Liver (tissue), 9 donors: ENCODE measurements around the gene LUC7L3. TPM values are rescaled to one million over a fixed set of nuclear protein-coding genes. Genes with fewer than 3 reads are reported as not detected.

Source experiments
- DNase-seq: peaks from one replicate; pipeline ENCODE4 v3.0.0-alpha.2; 2017; ENCODE audit warnings: low spot score
- H3K27ac ChIP-seq, 2 donors: one replicate each; pipeline ENCODE4 v1.7.0; 2013; ENCODE audit warnings: inconsistent platforms in 2 of 2, low read length in 2 of 2, control low read depth in 1 of 2, low read depth in 1 of 2, mild to moderate bottlenecking in 1 of 2
- H3K27me3 ChIP-seq, 4 donors: one replicate each; pipeline versions ENCODE4 v1.6.1 to v1.7.0; 2013; ENCODE audit warnings: low read length in 3 of 4, inconsistent platforms in 1 of 4, mild to moderate bottlenecking in 1 of 4, moderate library complexity in 1 of 4; ENCODE audit not compliant: control insufficient read depth in 4 of 4, insufficient read depth in 4 of 4
- H3K36me3 ChIP-seq, 4 donors: one replicate each; pipeline versions ENCODE4 v1.6.1 to v1.7.0; 2013; ENCODE audit warnings: low read length in 3 of 4, mild to moderate bottlenecking in 3 of 4, low read depth in 1 of 4, moderate library complexity in 1 of 4; ENCODE audit not compliant: control insufficient read depth in 4 of 4, insufficient read depth in 3 of 4
- H3K4me1 ChIP-seq, 4 donors: one replicate each; pipeline versions ENCODE4 v1.6.1 to v1.7.0; 2013; ENCODE audit warnings: low read length in 3 of 4, mild to moderate bottlenecking in 3 of 4, moderate library complexity in 1 of 4; ENCODE audit not compliant: control insufficient read depth in 4 of 4, insufficient read depth in 4 of 4
- H3K4me3 ChIP-seq, 3 donors: one replicate each; pipeline versions ENCODE4 v1.6.1 to v1.7.0; 2013; ENCODE audit warnings: low read length in 3 of 3, control low read depth in 1 of 3, low read depth in 1 of 3, mild to moderate bottlenecking in 1 of 3
- H3K9ac ChIP-seq, 2 donors: one replicate each; pipeline ENCODE4 v1.7.0; 2013; ENCODE audit warnings: low read length in 2 of 2, mild to moderate bottlenecking in 2 of 2, moderate library complexity in 2 of 2, control low read depth in 1 of 2, low read depth in 1 of 2
- H3K9me3 ChIP-seq, 4 donors: one replicate each; pipeline versions ENCODE4 v1.6.1 to v1.7.0; 2013; ENCODE audit warnings: low read length in 3 of 4; ENCODE audit not compliant: control insufficient read depth in 4 of 4
- EGR1 ChIP-seq, 2 donors: IDR thresholded peaks; 2 replicates each; pipeline ENCODE4 v1.6.1; 2016 to 2018; ENCODE audit warnings: antibody characterized with exemption in 2 of 2, low read depth in 2 of 2
- FOXA1 ChIP-seq: IDR thresholded peaks from 2 replicates; pipeline ENCODE4 v1.6.1; 2016; ENCODE audit warnings: antibody characterized with exemption
- FOXA2 ChIP-seq: IDR thresholded peaks from 2 replicates; pipeline ENCODE4 v1.6.1; 2016; ENCODE audit warnings: antibody characterized with exemption
- GABPA ChIP-seq, 2 donors: IDR thresholded peaks in 1 of 2; conservative IDR thresholded peaks in 1 of 2; 2 replicates each; pipeline ENCODE4 v1.6.1; 2016; ENCODE audit warnings: antibody characterized with exemption in 2 of 2, mild to moderate bottlenecking in 1 of 2, moderate library complexity in 1 of 2
- HNF4A ChIP-seq, 2 donors: conservative IDR thresholded peaks; 2 replicates each; pipeline ENCODE4 v1.6.1; 2016; ENCODE audit warnings: antibody characterized with exemption in 2 of 2, mild to moderate bottlenecking in 2 of 2
- HNF4G ChIP-seq: IDR thresholded peaks from 2 replicates; pipeline ENCODE4 v1.6.1; 2016; ENCODE audit warnings: antibody characterized with exemption
- JUND ChIP-seq, 2 donors: IDR thresholded peaks; 2 replicates each; pipeline ENCODE4 v1.6.1; 2016; ENCODE audit warnings: antibody characterized with exemption in 2 of 2
- NR2F2 ChIP-seq: IDR thresholded peaks from 2 replicates; pipeline ENCODE4 v1.6.1; 2016; ENCODE audit warnings: antibody characterized with exemption
- RAD21 ChIP-seq, 2 donors: IDR thresholded peaks; 2 replicates each; pipeline ENCODE4 v1.6.1; 2016; ENCODE audit warnings: antibody characterized with exemption in 2 of 2, mild to moderate bottlenecking in 2 of 2
- RXRA ChIP-seq, 2 donors: IDR thresholded peaks; 2 replicates each; pipeline ENCODE4 v1.6.1; 2017 to 2018; ENCODE audit warnings: antibody characterized with exemption in 2 of 2, mild to moderate bottlenecking in 1 of 2
- SP1 ChIP-seq: IDR thresholded peaks from 2 replicates; pipeline ENCODE4 v1.6.1; 2018; ENCODE audit warnings: antibody characterized with exemption, mild to moderate bottlenecking
- TAF1 ChIP-seq: conservative IDR thresholded peaks from 2 replicates; pipeline ENCODE4 v1.6.1; 2016; ENCODE audit warnings: antibody characterized with exemption, mild to moderate bottlenecking
- YY1 ChIP-seq: IDR thresholded peaks from 2 replicates; pipeline ENCODE4 v1.6.1; 2016; ENCODE audit warnings: antibody characterized with exemption, mild to moderate bottlenecking
- WGBS: extraction: QIAGEN DNeasy Blood & Tissue Kit; methylation state at CpG from one replicate; pipeline ENCODE4 v1.1.7; 2013; 5-methylcytosine and 5-hydroxymethylcytosine counted together
- polyA plus RNA-seq, 2 donors: library from polyadenylated mRNA; stranded (reverse) in 1 of 2; unstranded in 1 of 2; fragments of 200-250 nt in 1 of 2; fragments of >200 nt in 1 of 2; fragmentation: Nextera tagmentation in 1 of 2; extraction: Ambion mirVana in 1 of 2; gene quantifications; one replicate each; pipeline versions ENCODE4 v1.2.1 to v1.2.3, GENCODE V29; 2013 to 2015
- total RNA-seq, 2 donors: library from RNA; depleted of rRNA; stranded (reverse); fragments of >200 nt; gene quantifications; one replicate each; pipeline ENCODE4 v1.2.3, GENCODE V29; 2014
- TF ChIP-seq, protein P1 (sequence below): fragments of 150-350 bp; IDR thresholded peaks from 2 replicates; pipeline ENCODE4 v1.5.1; 2017; ENCODE audit warnings: improper control_type of control experiment, low read depth, low read length; ENCODE audit not compliant: missing input control
- TF ChIP-seq, protein P2 (sequence below): IDR thresholded peaks from 2 replicates; pipeline ENCODE4 v1.6.1; 2016; ENCODE audit warnings: antibody characterized with exemption, mild to moderate bottlenecking
- TF ChIP-seq, protein P3 (sequence below): IDR thresholded peaks from 2 replicates; pipeline ENCODE4 v1.6.1; 2016; ENCODE audit warnings: antibody characterized with exemption
- TF ChIP-seq, protein P4 (sequence below): IDR thresholded peaks from 2 replicates; pipeline ENCODE4 v1.6.1; 2016; ENCODE audit warnings: antibody characterized with exemption
- TF ChIP-seq, protein P5 (sequence below): IDR thresholded peaks from 2 replicates; pipeline ENCODE4 v1.6.1; 2016; ENCODE audit warnings: antibody characterized with exemption
- donor health status: healthy.
- donor health status: healthy.
- donor health status: healthy.
- donor health status: healthy.
- donor health status: healthy.

LUC7L3 gene
- total and polyA plus RNA-seq, 4 donors, result 15.5 to 126 (median 26.2) TPM

DNA sequence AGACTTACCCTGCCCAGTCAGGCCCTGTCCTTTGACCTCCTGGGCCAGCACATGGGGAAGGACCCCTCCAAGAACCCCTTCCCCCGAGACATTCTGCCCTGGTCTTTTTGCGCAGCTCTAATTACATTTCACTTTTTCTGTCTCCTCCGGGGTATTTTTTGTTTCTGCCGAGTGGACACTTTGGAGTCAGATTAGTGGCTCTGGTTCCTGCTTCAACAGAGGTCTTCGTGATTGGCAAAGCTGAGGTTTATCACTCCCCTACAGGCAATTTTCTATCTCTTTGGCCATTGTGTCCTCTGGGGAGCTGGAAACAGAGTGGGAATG is 35.2 kb upstream of the LUC7L3 start:
- Histone ChIP-seq H3K4me3 (peak overlapping the region in 1 of 3 donors; percentile 7), H3K27me3 (no peaks in the 10 kb centered on the region), H3K9ac (peak overlapping the region; percentile 9 to 26), H3K36me3 (peaks cover 0 to 10% (median 3%) of the 10 kb centered on the region in 4 donors), H3K9me3 (no peaks in the 10 kb centered on the region), H3K27ac (peak overlapping the region; percentile 85 to 94), H3K4me1 (peaks cover 29 to 64% (median 51%) of the 10 kb centered on the region in 4 donors)
- no peak for DNase-seq
- WGBS, result 52% methylated on average over 5 of the region's 5 CpGs
- TF ChIP-seq EGR1 (IDR thresholded peaks at IDR 0.05; ENCODE audit: low read depth in 2 of 2), result no peak
- no peak for TF ChIP-seq YY1
- TF ChIP-seq HNF4A (conservative IDR thresholded peaks at IDR 0.05), result no peak
- no peak for TF ChIP-seq NR2F2
- TF ChIP-seq, protein P1, sequence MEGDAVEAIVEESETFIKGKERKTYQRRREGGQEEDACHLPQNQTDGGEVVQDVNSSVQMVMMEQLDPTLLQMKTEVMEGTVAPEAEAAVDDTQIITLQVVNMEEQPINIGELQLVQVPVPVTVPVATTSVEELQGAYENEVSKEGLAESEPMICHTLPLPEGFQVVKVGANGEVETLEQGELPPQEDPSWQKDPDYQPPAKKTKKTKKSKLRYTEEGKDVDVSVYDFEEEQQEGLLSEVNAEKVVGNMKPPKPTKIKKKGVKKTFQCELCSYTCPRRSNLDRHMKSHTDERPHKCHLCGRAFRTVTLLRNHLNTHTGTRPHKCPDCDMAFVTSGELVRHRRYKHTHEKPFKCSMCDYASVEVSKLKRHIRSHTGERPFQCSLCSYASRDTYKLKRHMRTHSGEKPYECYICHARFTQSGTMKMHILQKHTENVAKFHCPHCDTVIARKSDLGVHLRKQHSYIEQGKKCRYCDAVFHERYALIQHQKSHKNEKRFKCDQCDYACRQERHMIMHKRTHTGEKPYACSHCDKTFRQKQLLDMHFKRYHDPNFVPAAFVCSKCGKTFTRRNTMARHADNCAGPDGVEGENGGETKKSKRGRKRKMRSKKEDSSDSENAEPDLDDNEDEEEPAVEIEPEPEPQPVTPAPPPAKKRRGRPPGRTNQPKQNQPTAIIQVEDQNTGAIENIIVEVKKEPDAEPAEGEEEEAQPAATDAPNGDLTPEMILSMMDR, result no peak
- no peak for TF ChIP-seq JUND (IDR thresholded peaks at IDR 0.05)
- no peak for TF ChIP-seq SP1
- TF ChIP-seq, protein P2, sequence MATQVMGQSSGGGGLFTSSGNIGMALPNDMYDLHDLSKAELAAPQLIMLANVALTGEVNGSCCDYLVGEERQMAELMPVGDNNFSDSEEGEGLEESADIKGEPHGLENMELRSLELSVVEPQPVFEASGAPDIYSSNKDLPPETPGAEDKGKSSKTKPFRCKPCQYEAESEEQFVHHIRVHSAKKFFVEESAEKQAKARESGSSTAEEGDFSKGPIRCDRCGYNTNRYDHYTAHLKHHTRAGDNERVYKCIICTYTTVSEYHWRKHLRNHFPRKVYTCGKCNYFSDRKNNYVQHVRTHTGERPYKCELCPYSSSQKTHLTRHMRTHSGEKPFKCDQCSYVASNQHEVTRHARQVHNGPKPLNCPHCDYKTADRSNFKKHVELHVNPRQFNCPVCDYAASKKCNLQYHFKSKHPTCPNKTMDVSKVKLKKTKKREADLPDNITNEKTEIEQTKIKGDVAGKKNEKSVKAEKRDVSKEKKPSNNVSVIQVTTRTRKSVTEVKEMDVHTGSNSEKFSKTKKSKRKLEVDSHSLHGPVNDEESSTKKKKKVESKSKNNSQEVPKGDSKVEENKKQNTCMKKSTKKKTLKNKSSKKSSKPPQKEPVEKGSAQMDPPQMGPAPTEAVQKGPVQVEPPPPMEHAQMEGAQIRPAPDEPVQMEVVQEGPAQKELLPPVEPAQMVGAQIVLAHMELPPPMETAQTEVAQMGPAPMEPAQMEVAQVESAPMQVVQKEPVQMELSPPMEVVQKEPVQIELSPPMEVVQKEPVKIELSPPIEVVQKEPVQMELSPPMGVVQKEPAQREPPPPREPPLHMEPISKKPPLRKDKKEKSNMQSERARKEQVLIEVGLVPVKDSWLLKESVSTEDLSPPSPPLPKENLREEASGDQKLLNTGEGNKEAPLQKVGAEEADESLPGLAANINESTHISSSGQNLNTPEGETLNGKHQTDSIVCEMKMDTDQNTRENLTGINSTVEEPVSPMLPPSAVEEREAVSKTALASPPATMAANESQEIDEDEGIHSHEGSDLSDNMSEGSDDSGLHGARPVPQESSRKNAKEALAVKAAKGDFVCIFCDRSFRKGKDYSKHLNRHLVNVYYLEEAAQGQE, result no peak
- TF ChIP-seq RXRA (IDR thresholded peaks at IDR 0.05), result no peak
- TF ChIP-seq, protein P3, sequence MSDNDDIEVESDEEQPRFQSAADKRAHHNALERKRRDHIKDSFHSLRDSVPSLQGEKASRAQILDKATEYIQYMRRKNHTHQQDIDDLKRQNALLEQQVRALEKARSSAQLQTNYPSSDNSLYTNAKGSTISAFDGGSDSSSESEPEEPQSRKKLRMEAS, result no peak
- TF ChIP-seq TAF1, result no peak
- TF ChIP-seq RAD21 (IDR thresholded peaks at IDR 0.05), result no peak
- no peak for TF ChIP-seq GABPA (IDR thresholded peaks at IDR 0.05 in 1 of 2, conservative IDR thresholded peaks at IDR 0.05 in 1 of 2)
- TF ChIP-seq FOXA2, result no peak
- no peak for TF ChIP-seq HNF4G

DNA sequence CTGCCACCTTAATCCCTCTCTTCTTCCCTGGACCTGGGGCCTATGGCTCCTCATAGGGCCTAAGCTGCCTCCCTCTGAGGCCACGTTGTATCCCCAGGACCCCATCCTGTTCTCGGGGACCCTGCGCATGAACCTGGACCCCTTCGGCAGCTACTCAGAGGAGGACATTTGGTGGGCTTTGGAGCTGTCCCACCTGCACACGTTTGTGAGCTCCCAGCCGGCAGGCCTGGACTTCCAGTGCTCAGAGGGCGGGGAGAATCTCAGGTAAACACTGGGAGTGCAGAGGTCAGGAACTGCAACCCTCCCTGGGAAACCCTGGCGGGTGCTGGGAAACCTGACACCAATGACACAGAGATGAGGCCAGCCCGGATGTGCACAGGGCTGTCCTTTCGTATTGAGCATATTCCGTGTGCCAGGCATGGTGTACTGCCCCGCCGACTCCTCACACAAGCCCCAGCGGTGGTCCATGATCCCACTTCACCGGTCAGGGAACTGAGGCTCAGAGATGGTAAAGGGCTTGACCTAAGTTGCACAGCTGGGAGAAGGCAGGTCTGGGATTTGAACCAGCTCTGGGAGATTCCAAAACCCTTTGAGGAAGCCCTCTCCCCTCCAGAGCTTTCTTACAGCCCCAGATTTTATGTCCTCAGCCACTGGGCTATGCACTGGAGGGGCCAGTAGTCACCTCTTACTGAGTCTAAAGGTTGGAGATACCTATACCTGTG is 34.6 kb upstream of the LUC7L3 start:
- peak; percentile 64 for DNase-seq
- H3K27me3 ChIP-seq, result no peaks in the 10 kb centered on the region
- peaks cover 0 to 9% (median 1%) of the 10 kb centered on the region in 4 donors for H3K36me3 ChIP-seq
- H3K9me3 ChIP-seq, result no peaks in the 10 kb centered on the region
- H3K4me3 ChIP-seq, result peak overlapping the region in 2 of 3 donors; percentile 7 to 12
- WGBS, result 28% methylated on average over 15 of the region's 15 CpGs
- peaks cover 32 to 66% (median 56%) of the 10 kb centered on the region in 4 donors for H3K4me1 ChIP-seq
- peak overlapping the region; percentile 9 to 33 for H3K9ac ChIP-seq
- peak overlapping the region; percentile 85 to 94 for H3K27ac ChIP-seq
- TF ChIP-seq HNF4A (conservative IDR thresholded peaks at IDR 0.05) (peak; percentile 82 to 90), SP1 (peak; percentile 88), JUND (IDR thresholded peaks at IDR 0.05) (peak; percentile 59 to 84), YY1 (no peak), GABPA (IDR thresholded peaks at IDR 0.05 in 1 of 2, conservative IDR thresholded peaks at IDR 0.05 in 1 of 2) (peak in 1 of 2 donors; percentile 52), HNF4G (peak; percentile 30), RAD21 (IDR thresholded peaks at IDR 0.05) (peak; percentile 36 to 57), FOXA2 (peak; percentile 72), TAF1 (no peak), FOXA1 (no peak), RXRA (IDR thresholded peaks at IDR 0.05) (peak; percentile 91 to 92), NR2F2 (peak; percentile 91)
- TF ChIP-seq, protein P4, sequence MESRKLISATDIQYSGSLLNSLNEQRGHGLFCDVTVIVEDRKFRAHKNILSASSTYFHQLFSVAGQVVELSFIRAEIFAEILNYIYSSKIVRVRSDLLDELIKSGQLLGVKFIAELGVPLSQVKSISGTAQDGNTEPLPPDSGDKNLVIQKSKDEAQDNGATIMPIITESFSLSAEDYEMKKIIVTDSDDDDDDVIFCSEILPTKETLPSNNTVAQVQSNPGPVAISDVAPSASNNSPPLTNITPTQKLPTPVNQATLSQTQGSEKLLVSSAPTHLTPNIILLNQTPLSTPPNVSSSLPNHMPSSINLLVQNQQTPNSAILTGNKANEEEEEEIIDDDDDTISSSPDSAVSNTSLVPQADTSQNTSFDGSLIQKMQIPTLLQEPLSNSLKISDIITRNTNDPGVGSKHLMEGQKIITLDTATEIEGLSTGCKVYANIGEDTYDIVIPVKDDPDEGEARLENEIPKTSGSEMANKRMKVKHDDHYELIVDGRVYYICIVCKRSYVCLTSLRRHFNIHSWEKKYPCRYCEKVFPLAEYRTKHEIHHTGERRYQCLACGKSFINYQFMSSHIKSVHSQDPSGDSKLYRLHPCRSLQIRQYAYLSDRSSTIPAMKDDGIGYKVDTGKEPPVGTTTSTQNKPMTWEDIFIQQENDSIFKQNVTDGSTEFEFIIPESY, result peak; percentile 56
- TF ChIP-seq, protein P2, result peak; percentile 82
- TF ChIP-seq, protein P5, sequence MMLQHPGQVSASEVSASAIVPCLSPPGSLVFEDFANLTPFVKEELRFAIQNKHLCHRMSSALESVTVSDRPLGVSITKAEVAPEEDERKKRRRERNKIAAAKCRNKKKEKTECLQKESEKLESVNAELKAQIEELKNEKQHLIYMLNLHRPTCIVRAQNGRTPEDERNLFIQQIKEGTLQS, result peak; percentile 43
- TF ChIP-seq, protein P3, result peak; percentile 67
